ENCODE data around the gene IP6K1. TPM values are rescaled to one million over a fixed set of nuclear protein-coding genes. Genes with fewer than 3 reads are reported as not detected.

Gene IP6K1
- total RNA-seq, 1 experiment from 2014 or later, result 42.2 TPM

GRCh38 chr3:49716691-49717210 is 69.6 kb downstream of the IP6K1 start:
- Histone ChIP-seq H3K4ac (ENCODE audit: low read depth, low read length) (no peak overlapping the region), H3K27me3 (ENCODE audit: insufficient read depth, low read length) (no peaks in the 10 kb centered on the region), H2BK5ac (ENCODE audit: insufficient read length, low read length) (no peak overlapping the region), H3K79me2 (ENCODE audit: insufficient read depth, low read length) (no peaks in the 10 kb centered on the region), H4K20me1 (ENCODE audit: control insufficient read depth, insufficient read depth, insufficient read length) (no peaks in the 10 kb centered on the region), H4K5ac (ENCODE audit: insufficient read length, low read depth, low read length) (no peak overlapping the region), H2AFZ (ENCODE audit: low read length) (no peak overlapping the region), H2BK12ac (ENCODE audit: insufficient read length, low read depth, low read length) (no peak overlapping the region), H3K79me1 (ENCODE audit: insufficient read depth, low read depth, low read length, poor library complexity, severe bottlenecking) (no peaks in the 10 kb centered on the region), H2AK5ac (ENCODE audit: insufficient read length, low read length) (no peak overlapping the region), H2BK120ac (ENCODE audit: low read depth, low read length, poor library complexity, severe bottlenecking) (no peak overlapping the region), H2BK15ac (ENCODE audit: low read depth, low read length) (no peak overlapping the region), H3K23me2 (ENCODE audit: insufficient read length, low read depth, low read length, poor library complexity, severe bottlenecking) (peaks cover 10% of the 10 kb centered on the region), H2BK20ac (ENCODE audit: low read depth, low read length, poor library complexity, severe bottlenecking) (no peak overlapping the region), H3K4me2 (ENCODE audit: insufficient read depth, insufficient read length, low read length) (no peak overlapping the region), H3K9me3 (ENCODE audit: control insufficient read depth, low read depth, low read length) (no peaks in the 10 kb centered on the region), H3K23ac (ENCODE audit: insufficient read length, low read depth, low read length) (no peak overlapping the region), H3K56ac (ENCODE audit: insufficient read length, low read depth, low read length) (no peak overlapping the region), H3T11ph (ENCODE audit: low read length) (no peak overlapping the region), H3K18ac (ENCODE audit: insufficient read length, low read depth, low read length) (no peak overlapping the region), H3K14ac (ENCODE audit: insufficient read depth, low read length) (no peak overlapping the region), H4K91ac (ENCODE audit: insufficient read length, low read depth, low read length) (no peak overlapping the region), H3K27ac (ENCODE audit: insufficient read length, low read depth, low read length) (no peak overlapping the region), H4K8ac (replicated peaks; ENCODE audit: insufficient read length, low read depth, low read length) (no peak overlapping the region), H3K9ac (ENCODE audit: extremely low read depth, insufficient read length, low read length) (no peak overlapping the region), H3K4me1 (ENCODE audit: insufficient read depth, low read length) (no peaks in the 10 kb centered on the region)
- Mint-ChIP-seq H3K9me3 (no peaks in the 10 kb centered on the region), H3K27ac (no peak overlapping the region), H3K4me3 (no peak overlapping the region), H3K27me3 (ENCODE audit: low read depth) (peaks cover 4% of the 10 kb centered on the region), H3K4me1 (peaks cover 8 to 10% of the 10 kb centered on the region in 2 experiments), H3K36me3 (ENCODE audit: insufficient read depth in 1 of 3, low read depth in 3 of 3) (peaks cover 0 to 23% (median 23%) of the 10 kb centered on the region in 3 experiments; a peak in 6 of 7 replicates)
- peak; percentile 23 for DNase-seq
- WGBS (ENCODE audit: extremely low coverage, insufficient read length, low lambda C conversion rate), result no CpG with 5 or more reads among the region's 16 CpGs
- no peak for TF ChIP-seq CTCF (conservative IDR thresholded peaks at IDR 0.05)
